SK-N-SH (cell line): Measurements from ENCODE around the gene GPR107. TPM values are rescaled to one million over a fixed set of nuclear protein-coding genes. Genes with fewer than 3 reads are reported as not detected.

Experiments used
- CTCF ChIA-PET: fragments of 300-600, 350-600 bp; formaldehyde crosslinking; extraction: SDS; loops from one replicate; lab custom pipeline; 2021; lab: Yijun Ruan, JAX
- POLR2A ChIA-PET: fragments of 350-600 bp; sonication (Branson Sonifier 250); formaldehyde crosslinking; extraction: SDS; loops from one replicate; lab custom pipeline; 2020; ENCODE audit warnings: antibody characterized with exemption, inconsistent platforms; lab: Yijun Ruan, JAX
- DNase-seq: peaks from one replicate; pipeline ENCODE4 v3.0.0; 2012
- H2AFZ ChIP-seq: fragments of 200-600 bp; sonication (generic); 2 replicates; pipeline ENCODE4 v1.8.1; 2016; ENCODE audit warnings: antibody characterized with exemption, mild to moderate bottlenecking, low read depth
- H3F3A ChIP-seq: fragments of 200-600 bp; sonication (generic); replicated peaks from 2 replicates; pipeline ENCODE3; 2016; ENCODE audit warnings: antibody characterized with exemption, mild to moderate bottlenecking; ENCODE audit not compliant: insufficient read depth
- H3K27ac ChIP-seq, 2 experiments: fragments of 200-500 bp in 1 of 2; fragments of 200-600 bp in 1 of 2; sonication (Bioruptor generic) in 1 of 2; sonication (generic), shearing (Covaris generic) in 1 of 2; 2 replicates each; pipeline versions ENCODE4 v1.5.1 to v1.6.1; 2014 to 2016; ENCODE audit warnings: low read depth in 2 of 2, inconsistent platforms in 1 of 2, low read length in 1 of 2, mild to moderate bottlenecking in 1 of 2, mixed read lengths in 1 of 2
- H3K27me3 ChIP-seq: fragments of 200-600 bp; sonication (generic), shearing (Covaris generic); 2 replicates; pipeline ENCODE4 v1.6.1; 2016; ENCODE audit warnings: mixed run types; ENCODE audit not compliant: insufficient read depth
- H3K36me3 ChIP-seq, 2 experiments: fragments of 200-500 bp in 1 of 2; fragments of 200-600 bp in 1 of 2; sonication (Bioruptor generic) in 1 of 2; sonication (generic) in 1 of 2; replicated peaks in 1 of 2; 2 replicates each; pipeline versions ENCODE3 to v1.5.1; 2014 to 2016; ENCODE audit warnings: low read length in 1 of 2, mild to moderate bottlenecking in 1 of 2; ENCODE audit not compliant: insufficient read depth in 2 of 2, control insufficient read depth in 1 of 2
- H3K4me1 ChIP-seq, 2 experiments: fragments of 200-500 bp in 1 of 2; fragments of 200-600 bp in 1 of 2; sonication (Bioruptor generic) in 1 of 2; sonication (generic), shearing (Covaris generic) in 1 of 2; 2 replicates each; pipeline versions ENCODE4 v1.5.1 to v1.6.1; 2014 to 2016; ENCODE audit warnings: low read depth in 1 of 2, low read length in 1 of 2, mixed run types in 1 of 2; ENCODE audit not compliant: insufficient read depth in 2 of 2, control insufficient read depth in 1 of 2
- H3K4me2 ChIP-seq: fragments of 200-600 bp; sonication (generic), shearing (Covaris generic); 2 replicates; pipeline ENCODE4 v1.6.1; 2017; ENCODE audit warnings: mixed run types
- H3K4me3 ChIP-seq, 2 experiments: fragments of 200-500 bp in 1 of 2; fragments of 200-600 bp in 1 of 2; sonication (Bioruptor generic) in 1 of 2; sonication (generic), shearing (Covaris generic) in 1 of 2; 2 replicates each; pipeline versions ENCODE4 v1.5.1 to v1.8.1; 2014 to 2016; ENCODE audit warnings: low read depth in 2 of 2, inconsistent platforms in 1 of 2, low read length in 1 of 2, mild to moderate bottlenecking in 1 of 2, mixed read lengths in 1 of 2, moderate library complexity in 1 of 2
- H3K79me2 ChIP-seq: fragments of 200-600 bp; sonication (generic); 2 replicates; pipeline ENCODE4 v1.8.1; 2017; ENCODE audit warnings: mild to moderate bottlenecking; ENCODE audit not compliant: insufficient read depth
- H3K9ac ChIP-seq: fragments of 200-600 bp; sonication (generic); 2 replicates; pipeline ENCODE4 v1.6.1; 2017; ENCODE audit warnings: mixed run types
- H3K9me2 ChIP-seq: fragments of 200-600 bp; sonication (generic); 2 replicates; pipeline ENCODE4 v1.6.1; 2017; ENCODE audit warnings: mixed run types
- H3K9me3 ChIP-seq: fragments of 200-600 bp; sonication (generic); 2 replicates; pipeline ENCODE4 v1.6.1; 2017; ENCODE audit warnings: mixed run types, mild to moderate bottlenecking, moderate library complexity
- H4K20me1 ChIP-seq: fragments of 200-600 bp; sonication (generic); 2 replicates; pipeline ENCODE4 v1.6.1; 2017; ENCODE audit warnings: mild to moderate bottlenecking, mixed run types; ENCODE audit not compliant: insufficient read depth
- GATA2 ChIP-seq: sonication (generic); formaldehyde crosslinking; IDR thresholded peaks from 2 replicates; pipeline ENCODE4 v1.5.0; 2020; ENCODE audit warnings: mild to moderate bottlenecking, missing genetic modification reagents
- NFIC ChIP-seq: IDR thresholded peaks from 2 replicates; pipeline ENCODE4 v1.4.0; 2012; ENCODE audit warnings: borderline replicate concordance
- PBX3 ChIP-seq: IDR thresholded peaks from 2 replicates; pipeline ENCODE4; 2012
- REST ChIP-seq: IDR thresholded peaks from 2 replicates; pipeline ENCODE4 v1.6.1; 2012; ENCODE audit warnings: mild to moderate bottlenecking, low read depth, low read length, moderate library complexity
- SMC3 ChIP-seq: IDR thresholded peaks from 2 replicates; pipeline ENCODE4 v1.6.1; 2012; ENCODE audit warnings: low read depth, low read length, improper control_type of control experiment
- TCF12 ChIP-seq: IDR thresholded peaks from 2 replicates; pipeline ENCODE4 v1.4.0; 2012
- TEAD4 ChIP-seq: IDR thresholded peaks from 2 replicates; pipeline ENCODE4 v1.4.0; 2012; ENCODE audit warnings: mild to moderate bottlenecking, borderline replicate concordance; ENCODE audit not compliant: insufficient read depth
- WGBS: methylation state at CpG from one replicate; pipeline ENCODE4 v1.1.6; 2017; ENCODE audit warnings: low lambda C conversion rate; 5-methylcytosine and 5-hydroxymethylcytosine counted together
- polyA plus RNA-seq, 3 experiments: library from polyadenylated mRNA; depleted of rRNA; stranded (reverse); fragments of >200 nt; gene quantifications; 2 replicates each; pipeline ENCODE4 v1.2.3, GENCODE V29; 2012
- TF ChIP-seq, protein P1 (sequence below): IDR thresholded peaks from 2 replicates; pipeline ENCODE4 v1.4.0; 2012; ENCODE audit warnings: low read depth, borderline replicate concordance
- TF ChIP-seq, protein P2 (sequence below): fragments of 150-350 bp; IDR thresholded peaks from 2 replicates; pipeline ENCODE4 v1.6.1; 2016; ENCODE audit warnings: mild to moderate bottlenecking, low read depth, low read length
- TF ChIP-seq, protein P3 (sequence below): IDR thresholded peaks from 2 replicates; pipeline ENCODE4 v1.4.0; 2012; ENCODE audit warnings: low read depth

The GPR107 gene
- polyA plus RNA-seq, 1 of the 3 experiments (the other 2 are of a cell fraction) = 23.0 TPM

DNA sequence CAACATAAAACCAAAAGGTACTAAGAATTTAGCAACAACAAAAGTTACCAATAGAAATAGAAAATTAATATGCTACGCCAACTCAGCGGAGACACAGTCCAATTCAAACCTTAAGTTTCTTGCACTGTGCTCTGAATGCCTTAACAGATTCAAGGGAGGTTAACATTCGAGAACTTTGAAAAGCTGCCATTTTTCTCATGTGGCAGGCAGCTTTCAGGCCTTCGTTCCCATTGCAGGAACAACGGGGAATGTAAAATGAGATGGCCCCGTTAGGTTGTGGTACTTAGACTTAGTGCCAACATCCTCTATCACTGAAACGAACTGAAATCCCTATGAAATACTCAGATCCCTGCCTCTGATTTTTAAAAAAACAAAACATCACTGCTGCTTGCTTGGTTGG, 33.1 kb upstream of the GPR107 start:
- Histone ChIP-seq H2AFZ (no peak overlapping the region), H3K36me3 (peaks cover 0 to 4% of the 10 kb centered on the region in 2 experiments), H3F3A (peaks cover 10% of the 10 kb centered on the region), H3K27me3 (no peaks in the 10 kb centered on the region), H3K9ac (no peak overlapping the region), H3K4me1 (peaks cover 0 to 8% of the 10 kb centered on the region in 2 experiments; a peak in 1 of 4 replicates), H3K4me3 (no peak overlapping the region), H3K9me2 (no peaks in the 10 kb centered on the region), H3K9me3 (no peaks in the 10 kb centered on the region), H3K27ac (no peak overlapping the region), H3K79me2 (peaks cover 55% of the 10 kb centered on the region), H4K20me1 (peaks cover 38% of the 10 kb centered on the region), H3K4me2 (no peak overlapping the region)
- TF ChIP-seq, protein P1, sequence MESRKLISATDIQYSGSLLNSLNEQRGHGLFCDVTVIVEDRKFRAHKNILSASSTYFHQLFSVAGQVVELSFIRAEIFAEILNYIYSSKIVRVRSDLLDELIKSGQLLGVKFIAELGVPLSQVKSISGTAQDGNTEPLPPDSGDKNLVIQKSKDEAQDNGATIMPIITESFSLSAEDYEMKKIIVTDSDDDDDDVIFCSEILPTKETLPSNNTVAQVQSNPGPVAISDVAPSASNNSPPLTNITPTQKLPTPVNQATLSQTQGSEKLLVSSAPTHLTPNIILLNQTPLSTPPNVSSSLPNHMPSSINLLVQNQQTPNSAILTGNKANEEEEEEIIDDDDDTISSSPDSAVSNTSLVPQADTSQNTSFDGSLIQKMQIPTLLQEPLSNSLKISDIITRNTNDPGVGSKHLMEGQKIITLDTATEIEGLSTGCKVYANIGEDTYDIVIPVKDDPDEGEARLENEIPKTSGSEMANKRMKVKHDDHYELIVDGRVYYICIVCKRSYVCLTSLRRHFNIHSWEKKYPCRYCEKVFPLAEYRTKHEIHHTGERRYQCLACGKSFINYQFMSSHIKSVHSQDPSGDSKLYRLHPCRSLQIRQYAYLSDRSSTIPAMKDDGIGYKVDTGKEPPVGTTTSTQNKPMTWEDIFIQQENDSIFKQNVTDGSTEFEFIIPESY = no peak
- TF ChIP-seq REST = no peak
- TF ChIP-seq TCF12 = no peak
- TF ChIP-seq NFIC = no peak
- TF ChIP-seq, protein P2, sequence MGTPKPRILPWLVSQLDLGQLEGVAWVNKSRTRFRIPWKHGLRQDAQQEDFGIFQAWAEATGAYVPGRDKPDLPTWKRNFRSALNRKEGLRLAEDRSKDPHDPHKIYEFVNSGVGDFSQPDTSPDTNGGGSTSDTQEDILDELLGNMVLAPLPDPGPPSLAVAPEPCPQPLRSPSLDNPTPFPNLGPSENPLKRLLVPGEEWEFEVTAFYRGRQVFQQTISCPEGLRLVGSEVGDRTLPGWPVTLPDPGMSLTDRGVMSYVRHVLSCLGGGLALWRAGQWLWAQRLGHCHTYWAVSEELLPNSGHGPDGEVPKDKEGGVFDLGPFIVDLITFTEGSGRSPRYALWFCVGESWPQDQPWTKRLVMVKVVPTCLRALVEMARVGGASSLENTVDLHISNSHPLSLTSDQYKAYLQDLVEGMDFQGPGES = no peak
- TF ChIP-seq TEAD4 = no peak
- no peak for TF ChIP-seq PBX3
- TF ChIP-seq GATA2 (CRISPR knock-in tag) = no peak
- TF ChIP-seq, protein P3, sequence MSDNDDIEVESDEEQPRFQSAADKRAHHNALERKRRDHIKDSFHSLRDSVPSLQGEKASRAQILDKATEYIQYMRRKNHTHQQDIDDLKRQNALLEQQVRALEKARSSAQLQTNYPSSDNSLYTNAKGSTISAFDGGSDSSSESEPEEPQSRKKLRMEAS = no peak
- TF ChIP-seq SMC3 = no peak
- ChIA-PET CTCF (interaction anchor here (1.3 kb wide), 1 partner anchor 19 kb away, joined by 3 read pairs; no protein-coding TSS in a partner anchor), POLR2A (no interaction called here)
- DNase-seq = no peak
- WGBS = 74% methylated on average over 7 of the region's 7 CpGs
